ENCODE measurements around the gene MCTP1.

The MCTP1 gene

DNA sequence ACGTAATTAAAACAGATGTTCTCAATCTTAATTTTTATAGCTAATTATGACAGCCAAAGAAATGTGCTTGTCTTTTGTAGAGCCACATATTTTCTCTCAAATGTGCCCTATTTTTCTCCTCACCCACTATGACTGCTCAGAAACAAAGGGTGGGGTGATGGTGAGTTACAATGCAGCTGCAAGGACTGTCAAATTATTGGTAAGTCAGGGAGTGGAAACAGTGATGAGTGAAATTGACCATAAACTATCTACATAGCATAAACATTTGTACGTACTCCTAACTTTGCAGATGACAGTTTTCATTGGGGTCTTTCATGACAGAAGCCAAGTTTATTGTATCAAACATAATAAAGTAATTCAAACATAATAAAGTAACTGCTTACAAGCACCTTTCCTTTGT, 215.9 kb downstream of the MCTP1 start:
- DNase-seq, result no peak

DNA sequence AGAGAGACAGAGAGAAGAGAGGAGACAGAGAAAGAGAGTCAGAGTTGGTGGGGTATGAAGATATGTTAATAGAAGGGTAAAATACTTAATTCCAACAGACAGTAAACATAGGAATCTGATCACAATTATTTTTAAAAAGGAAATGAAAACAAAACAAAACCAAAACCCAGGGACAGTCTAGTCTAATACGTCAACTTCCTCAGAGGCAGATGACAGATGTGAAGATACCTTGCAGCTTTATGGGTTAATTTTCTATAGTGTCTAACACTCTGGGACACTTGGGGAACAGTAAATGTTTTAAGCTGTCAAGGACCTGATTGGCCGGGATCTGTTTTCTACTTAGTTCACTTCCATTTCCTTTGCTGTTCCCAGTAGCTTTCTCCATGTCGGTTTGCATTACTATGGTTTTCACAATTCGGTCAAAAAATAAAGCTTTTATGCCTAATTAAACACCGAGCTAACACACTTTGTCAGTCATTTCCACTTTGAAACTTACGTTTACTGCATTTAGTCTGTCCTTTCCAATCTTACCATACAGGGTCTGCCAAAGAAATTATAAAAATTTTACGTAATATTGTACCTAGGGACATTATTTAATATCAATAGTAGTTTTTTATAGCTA, 216.5 kb downstream of the MCTP1 start:
- no peak for DNase-seq

- DNase-seq, result no peak
These were observed 218.8 kb downstream of the MCTP1 start for GRCh38 chr5:95066048-95066447.

GRCh38 chr5:95063492-95063891, 221.4 kb downstream of the MCTP1 start:
- DNase-seq, result no peak

- no peak for DNase-seq
These were observed 224.8 kb downstream of the MCTP1 start for GRCh38 chr5:95060098-95060497.

- DNase-seq, result no peak
These were observed 225.3 kb downstream of the MCTP1 start for GRCh38 chr5:95059636-95060035.

- DNase-seq, result no peak
These were observed 227.3 kb downstream of the MCTP1 start for GRCh38 chr5:95057615-95058014.

GRCh38 chr5:95053253-95053652, 231.6 kb downstream of the MCTP1 start:
- DNase-seq, result no peak

DNA sequence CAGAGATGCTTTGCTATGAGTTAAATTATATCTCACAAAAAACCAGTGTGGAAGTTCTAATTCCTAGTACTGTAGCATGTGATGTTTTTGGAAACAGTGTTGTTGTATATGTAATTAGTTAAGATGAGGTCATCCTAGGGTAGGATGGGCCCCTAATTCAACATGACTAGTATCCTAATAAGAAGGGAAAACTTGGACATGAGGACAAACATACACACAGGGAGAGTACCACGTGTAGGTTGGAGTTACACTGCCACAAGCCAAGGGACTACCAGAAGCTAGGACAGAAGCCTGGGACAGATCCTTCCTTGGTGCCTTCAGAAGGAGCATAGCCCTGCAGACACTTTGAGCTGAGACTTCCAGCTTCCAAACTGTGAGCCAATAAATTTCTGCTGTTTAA, 234.2 kb downstream of the MCTP1 start:
- no peak for DNase-seq

GRCh38 chr5:95048628-95049027, 236.3 kb downstream of the MCTP1 start:
- no peak for DNase-seq

GRCh38 chr5:95045181-95045965, 239.5 kb downstream of the MCTP1 start:
- DNase-seq, result no peak

DNA sequence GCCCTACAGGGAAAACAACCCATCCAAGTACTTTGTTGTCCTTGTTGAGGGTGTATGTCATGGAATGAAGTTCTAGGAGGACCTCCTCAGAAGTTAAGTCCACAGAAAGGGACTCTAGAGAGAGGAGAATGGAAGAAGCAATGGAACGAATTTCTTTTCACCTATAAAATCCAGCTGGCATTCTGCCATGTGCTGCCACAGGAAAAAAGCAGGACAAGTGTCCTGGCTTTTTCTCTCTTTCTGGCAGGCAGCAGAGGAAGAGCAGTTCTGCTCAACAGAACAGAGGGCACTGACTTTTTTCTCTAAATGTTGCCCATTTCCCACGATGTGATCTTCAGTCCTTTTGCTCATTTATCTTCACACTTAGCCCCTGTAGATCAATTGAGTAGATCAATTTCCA, 240.8 kb downstream of the MCTP1 start:
- no peak for DNase-seq

DNA sequence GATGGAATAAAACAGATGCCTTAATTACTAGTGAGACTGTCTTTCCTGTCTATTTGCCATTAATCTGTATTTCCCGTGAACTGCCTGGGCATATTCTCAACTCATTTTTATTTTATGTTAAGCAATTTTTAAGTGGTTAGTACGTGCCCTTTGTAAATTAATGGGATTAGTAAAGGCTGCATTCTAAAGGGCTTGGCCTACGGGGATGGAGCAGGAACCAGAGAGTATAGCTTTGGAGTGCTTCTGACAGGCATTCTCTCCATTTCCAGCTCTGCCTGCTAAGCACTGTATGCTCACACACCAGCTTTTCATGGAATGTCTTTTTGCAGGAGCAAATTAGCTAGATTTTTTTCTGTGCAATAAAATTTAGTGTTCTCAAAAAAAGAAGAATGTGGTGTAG, 241.2 kb downstream of the MCTP1 start:
- no peak for DNase-seq

- no peak for DNase-seq
These were observed 241.7 kb downstream of the MCTP1 start for GRCh38 chr5:95043234-95043633.

DNA sequence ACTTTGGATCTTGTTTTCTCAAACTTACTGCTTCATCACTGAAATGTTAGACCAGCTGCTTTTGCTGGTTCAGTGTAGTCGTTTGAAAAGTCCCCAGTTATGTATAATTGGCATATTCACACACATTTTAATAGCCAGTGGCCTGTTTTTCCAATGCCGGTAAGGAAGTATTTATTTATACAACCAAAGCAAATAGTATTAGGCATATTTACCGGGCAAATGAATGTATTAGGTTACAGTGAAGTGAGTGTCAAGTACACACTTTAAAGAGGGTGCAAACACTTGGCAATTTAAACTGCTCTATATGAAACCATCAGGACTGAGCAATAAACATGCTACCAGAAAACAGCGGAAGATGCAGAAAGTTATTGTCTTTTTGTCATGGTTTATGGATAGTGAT, 242.9 kb downstream of the MCTP1 start:
- DNase-seq, result no peak

DNA sequence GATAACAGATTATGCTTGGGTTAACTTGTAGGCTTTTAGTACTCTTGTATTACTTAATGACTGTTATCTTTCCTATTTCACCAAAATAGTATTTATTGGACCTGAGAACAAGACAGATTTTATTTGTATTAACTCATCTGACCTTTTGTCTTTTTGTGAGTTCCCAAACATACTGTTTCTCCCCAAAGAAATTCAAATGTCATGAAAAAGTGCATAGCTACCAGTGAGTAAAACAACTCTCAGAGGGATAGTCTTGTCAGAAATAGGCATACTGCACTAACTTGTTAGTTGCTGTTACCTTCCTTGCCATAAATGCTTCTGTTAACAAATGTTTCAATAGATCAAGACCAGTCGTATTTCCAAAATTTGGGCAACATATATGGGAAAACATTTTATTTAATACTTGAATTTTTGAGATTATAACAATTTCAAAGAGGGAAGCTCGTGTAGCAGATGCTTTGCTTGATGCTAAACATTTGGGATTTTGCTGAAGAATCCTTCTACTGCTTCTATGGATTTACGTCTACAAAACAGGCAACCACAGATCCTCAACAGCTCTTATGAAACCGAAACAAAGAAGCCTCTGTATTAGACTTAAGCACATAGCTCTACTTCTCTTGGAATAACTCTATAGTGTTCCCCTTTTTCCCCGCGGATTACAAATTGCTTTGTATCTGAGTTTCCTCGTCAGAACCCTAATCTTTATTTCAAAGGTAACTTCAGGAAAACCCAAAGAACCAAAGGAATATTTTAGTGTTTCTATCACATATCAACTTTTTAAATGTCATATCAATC, 248.8 kb downstream of the MCTP1 start:
- no peak for DNase-seq

DNA sequence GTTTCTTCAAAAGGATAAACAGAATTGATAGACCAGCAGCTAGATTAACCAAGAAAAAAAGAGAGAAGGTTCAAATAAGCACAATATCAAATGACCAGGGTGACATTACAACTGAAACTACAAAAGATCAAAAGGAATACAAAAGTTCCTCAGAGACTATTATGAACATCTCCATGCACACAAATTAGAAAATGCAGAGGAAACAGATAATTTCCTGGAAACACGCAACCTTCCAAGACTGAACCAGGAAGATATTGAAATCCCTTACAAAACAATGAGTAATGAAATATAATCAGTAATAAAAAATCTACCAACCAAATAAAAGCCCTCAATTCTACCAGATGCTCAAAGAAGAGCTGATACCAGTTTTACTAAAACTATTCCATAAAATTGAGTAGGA, 252.1 kb downstream of the MCTP1 start:
- no peak for DNase-seq

DNA sequence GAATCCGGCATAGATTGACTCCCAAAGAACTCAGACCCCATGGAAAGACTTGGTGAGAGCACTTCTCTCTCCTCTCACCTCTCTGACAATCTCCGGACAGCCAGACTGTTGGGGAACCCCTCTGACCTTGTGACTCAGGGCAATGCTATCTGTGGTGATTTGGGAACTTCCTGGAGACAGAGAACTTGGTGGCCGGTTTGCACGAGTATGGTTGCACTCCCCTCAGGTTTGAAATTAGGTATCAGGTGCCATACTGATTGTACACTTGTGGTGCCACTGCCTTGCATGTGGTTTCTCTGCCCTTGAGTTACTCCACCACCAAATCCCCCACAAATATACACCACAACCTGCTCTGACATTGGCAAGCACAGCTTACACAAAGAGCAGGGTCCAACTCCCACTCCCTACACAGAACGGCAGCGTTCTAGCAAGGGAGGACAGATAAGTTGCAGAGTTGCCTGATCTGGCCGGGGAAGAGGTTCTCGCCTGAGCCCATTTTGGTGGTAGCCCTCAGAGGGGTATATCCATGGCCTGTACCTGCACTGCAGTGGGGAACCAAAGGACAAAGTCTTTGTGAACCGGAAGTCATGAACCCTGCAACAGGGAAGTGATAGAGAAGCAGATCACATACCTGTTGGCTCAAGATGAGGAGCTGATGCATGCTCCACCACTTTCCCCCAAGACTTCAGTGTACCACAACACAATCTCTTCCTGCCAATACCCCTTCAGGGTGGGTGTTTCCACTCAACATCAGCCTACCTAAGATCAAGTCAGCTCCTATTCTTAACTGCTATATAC, 255.1 kb downstream of the MCTP1 start:
- DNase-seq, result no peak

DNA sequence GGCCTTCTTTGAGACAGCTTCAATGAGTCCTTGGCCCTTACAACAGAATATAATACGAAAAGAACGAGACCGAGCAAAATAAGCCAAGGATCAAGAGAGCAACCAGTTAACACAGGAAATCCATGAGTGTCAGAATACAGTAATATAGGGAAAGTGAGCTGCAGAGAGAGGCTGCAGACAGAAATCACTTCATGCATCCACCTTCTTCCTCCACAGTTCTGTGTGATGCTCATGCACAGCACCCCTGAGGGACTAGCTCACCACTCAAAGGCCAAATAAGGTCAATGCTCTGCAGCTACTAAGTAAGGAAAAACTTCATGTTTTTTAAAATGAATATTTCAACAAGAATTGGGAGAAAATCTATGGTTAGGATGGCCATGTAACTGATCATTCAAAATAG, 257.1 kb downstream of the MCTP1 start:
- no peak for DNase-seq

DNA sequence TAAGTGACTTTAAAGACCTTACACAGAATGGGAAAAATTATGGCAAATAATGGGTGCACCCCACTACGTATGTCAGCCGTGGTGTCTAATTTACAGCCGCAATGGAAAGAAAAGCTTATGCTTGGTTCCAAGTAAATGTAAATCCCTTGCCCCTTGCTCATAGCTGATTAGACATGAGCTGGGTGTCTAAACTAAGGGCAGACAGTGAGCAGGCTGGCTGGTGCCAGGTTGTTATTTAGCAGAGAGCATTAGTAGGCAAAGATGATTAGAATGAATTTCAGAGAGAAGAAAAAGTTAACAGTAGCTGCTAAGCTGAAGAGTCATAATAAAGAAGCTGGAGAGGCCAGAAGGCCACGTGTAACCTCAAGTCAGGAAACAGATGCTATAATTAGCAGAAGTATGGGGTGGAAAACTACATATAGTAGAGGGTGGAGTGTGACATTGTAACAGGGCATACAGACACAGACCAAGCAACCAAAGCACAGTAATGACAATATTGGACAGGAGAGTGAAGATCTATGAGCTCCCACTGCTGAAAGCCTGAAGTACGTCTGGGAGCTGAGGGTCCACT, 257.7 kb downstream of the MCTP1 start:
- no peak for DNase-seq

- DNase-seq, result no peak
These were observed 258.2 kb downstream of the MCTP1 start for GRCh38 chr5:95026718-95027117.

DNA sequence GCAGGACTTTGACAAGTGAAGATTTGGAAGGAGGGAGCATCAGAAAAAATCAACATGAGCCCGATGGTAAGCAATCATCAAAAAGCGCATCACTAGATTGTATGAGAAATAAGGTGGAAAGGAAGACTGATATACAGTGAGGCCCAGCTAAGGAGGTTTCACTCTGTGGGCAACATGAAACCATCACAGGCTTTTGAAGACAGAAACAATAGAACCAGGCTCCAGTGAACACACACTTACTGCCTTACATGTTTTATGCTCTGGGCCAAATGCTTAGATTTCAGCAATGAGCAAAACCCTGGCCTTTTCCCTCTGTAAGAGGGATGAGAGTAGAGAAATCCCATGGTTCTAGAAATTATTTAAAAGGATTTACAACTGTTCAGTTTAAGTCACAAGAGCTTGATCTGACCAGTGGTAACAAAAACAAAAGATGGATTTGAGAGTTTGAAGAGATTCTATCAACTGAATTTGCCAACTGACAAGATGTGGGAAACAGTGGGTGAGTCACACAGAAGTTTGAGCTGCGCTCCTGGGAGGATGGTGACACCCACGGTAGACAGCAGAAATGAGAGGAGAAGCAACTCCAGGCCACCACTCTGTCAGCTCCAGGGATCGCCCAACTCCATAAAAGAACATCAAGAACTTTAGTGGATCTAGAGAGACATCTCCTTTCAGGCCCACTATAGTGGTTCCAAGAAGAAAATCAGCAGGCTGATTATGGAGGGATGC, 261.8 kb downstream of the MCTP1 start:
- DNase-seq, result no peak
